Hematopoietic multipotent progenitor cell treated with erythropoietin and hydrocortisone succinate and interleukin-3 and kit ligand, for 6 days (in vitro differentiated cells): ENCODE results near the gene CELF2.

Experiments used
- DNase-seq: peaks from one replicate; pipeline ENCODE4 v3.0.0-alpha.2; 2015

Gene CELF2

DNA sequence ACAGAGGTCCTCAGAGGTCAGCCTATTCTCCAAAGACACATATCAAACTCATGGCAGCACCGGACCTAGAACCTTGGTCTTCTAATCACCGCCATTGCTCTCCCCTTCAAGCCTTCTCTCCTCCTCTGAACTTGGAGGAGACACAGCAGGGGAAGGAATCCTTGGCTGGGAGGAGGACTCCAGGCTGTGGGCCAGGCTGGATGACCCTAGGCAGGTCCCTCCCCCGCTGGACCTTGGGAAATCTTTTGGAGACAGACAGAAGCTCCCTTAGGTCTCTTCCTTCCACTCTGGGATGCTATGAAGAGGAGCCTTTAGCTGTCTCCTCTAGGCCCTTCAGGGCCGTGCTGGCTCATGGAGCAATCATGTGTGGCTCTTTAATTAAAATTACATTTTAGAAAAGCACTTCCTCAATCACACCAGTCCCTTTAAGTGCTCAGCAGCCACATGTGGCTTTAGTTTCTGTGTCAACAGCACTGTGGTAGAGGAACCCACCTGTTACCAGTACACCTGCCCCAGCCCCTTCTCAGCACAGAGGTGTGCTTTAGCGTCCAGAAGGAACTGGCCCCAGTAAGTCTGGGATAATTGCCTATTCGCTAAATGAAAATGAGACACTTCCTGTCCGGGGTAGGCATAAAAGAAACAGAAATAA lies 238.2 kb downstream of the CELF2 start:
- no peak for DNase-seq

DNA sequence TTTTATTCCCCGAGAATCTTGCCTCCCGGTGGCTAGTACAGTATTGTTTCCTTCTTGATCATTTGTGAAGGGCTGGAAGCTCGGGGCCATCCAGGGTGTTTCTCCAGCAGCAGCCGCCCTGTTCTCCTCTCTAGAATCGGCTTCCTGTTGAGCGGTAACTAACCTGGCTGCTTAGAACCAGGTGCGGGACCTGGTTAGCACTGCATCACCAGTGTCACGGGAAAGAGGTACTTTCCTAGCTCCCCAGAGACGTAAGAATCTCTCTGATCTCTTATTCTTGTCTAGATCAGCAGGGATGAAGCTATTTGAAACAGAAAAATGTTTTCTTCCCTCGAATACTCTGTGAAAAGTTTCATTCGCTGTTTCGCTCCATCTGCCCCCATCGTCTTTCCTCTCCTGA lies 239.2 kb downstream of the CELF2 start:
- DNase-seq: no peak

- DNase-seq: no peak
Observed at GRCh38 chr10:11257440-11258090, 239.9 kb downstream of the CELF2 start.

DNA sequence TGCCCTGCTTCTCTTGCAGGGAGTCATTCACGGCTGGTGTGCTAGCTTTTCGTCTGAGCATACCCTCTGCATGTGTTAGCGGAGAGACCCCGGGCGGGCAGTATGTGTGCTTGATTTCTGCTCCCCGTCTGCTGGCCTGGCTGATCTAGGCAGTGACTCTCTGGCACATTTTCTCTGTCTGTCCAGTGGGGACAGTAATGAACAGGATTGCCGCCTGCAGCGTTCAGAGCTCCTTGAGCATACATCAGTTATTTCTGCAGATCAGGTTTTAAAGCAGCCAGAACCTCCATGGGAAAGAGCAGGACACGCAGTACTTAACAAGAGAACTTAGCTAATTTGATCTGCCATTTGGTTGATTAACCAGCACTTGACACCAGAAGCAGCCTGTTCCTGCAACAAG lies 242.5 kb downstream of the CELF2 start:
- DNase-seq: no peak

DNA sequence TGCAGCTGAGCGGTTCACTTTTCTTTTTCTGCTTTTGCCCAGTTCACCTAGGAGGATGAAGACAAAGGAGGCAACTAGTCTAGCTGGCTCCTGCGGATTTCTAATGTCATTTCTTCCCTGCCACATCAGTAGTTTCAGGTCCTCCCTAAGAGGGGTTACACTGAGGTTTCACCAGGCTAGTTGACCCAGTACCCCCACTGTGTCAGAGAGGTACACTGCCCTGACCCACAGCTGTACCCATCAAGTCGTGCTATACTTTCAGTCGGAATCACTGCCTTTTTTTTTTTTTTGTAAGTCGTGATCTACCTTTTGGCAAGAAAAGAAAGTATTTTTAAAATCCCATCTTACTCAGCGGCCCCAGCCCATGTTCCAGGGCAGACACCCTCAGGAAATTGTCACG lies 243.5 kb downstream of the CELF2 start:
- no peak for DNase-seq

DNA sequence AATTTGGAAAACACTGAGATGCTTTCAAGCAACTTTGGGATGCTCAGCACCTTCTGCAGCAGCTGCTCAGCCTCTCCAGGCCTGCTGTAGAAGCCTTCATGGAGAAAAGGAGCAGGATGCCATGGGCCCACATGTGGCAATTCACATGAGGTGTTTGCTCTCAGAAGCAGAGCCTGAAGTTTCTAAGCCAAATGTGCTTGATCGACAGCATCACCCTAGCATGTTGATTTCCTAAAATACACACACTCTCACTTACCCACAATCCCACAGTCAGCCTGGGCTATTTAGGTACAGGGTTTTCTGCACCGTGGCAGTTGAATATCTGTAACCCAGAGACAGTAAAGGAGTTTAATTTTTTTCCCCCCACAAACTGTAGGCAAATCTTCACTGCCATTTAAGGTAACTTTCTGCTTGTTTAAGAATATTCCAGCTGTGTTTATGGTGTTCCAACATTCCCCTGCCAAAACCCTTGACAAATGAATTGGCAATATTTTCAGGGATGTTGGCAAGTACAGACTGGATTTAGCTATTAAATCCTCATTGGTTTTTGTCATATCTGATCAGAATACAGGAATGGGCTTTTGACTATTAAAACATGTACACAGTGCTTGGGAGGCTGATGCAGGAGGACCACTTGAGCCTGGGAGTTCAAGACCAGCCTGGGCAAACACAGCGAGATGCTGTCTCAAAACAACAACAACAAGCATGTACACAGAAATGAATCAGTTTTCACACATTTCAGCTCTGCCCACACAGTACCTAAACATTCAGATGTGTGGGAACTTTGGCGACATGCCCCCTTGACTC lies 244.2 kb downstream of the CELF2 start:
- no peak for DNase-seq

DNA sequence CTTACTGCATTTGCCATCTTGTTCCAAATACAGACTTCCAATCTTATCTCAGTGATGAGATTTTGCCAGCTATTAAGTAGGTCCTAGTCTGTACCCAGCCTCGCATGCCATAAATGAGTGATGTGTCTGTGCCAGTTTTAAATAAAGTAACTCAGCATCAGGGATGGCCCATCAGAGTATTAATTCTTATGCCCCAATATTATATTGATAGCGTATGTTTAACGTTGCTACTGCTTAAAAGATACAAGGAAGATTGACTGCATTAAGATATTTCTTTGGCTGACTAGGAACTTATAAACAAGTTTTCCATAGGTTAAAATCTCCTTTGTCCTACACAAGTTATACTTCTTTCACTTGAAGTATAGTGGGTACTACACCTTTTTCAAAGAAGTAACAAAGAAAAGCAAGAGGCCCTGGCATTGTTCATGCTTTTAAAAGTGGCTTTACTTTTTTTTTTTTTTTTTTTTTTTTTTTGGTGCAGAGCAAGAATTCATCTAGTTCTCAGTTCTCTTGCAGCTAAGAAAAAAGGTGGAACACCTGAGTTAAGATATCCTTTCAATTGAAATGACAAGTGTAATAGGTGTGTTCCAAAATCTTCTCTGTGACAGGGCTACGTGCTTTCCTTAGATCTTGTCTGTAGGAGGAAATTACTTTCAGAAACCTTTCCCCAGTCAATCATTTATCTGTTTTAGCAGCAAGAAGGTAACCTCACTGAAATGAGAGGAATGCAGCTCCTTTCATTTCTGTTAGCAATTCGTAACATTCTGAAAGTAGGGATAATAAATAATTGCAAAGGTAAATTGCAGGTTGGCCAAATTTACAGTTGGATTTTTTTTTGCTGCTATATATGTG lies 245.0 kb downstream of the CELF2 start:
- DNase-seq: no peak

DNA sequence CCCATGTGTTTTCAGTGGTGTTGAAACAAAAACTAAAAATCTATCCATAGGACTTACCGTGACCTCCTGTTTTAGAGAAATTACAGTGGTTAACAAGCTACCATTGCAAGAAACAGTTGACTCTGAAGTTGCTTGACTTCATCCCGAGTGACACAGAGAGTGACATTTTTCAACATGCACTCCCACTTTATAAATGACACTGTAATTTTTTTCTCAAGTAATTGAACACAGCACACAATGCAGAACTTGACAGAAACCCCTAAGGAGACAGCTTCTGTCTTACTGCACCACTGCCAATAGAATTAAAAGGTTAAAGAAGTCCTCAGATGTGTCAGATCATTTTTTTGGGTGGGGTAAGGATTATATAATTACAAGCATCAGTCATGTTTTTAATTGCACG lies 246.1 kb downstream of the CELF2 start:
- DNase-seq: no peak

DNA sequence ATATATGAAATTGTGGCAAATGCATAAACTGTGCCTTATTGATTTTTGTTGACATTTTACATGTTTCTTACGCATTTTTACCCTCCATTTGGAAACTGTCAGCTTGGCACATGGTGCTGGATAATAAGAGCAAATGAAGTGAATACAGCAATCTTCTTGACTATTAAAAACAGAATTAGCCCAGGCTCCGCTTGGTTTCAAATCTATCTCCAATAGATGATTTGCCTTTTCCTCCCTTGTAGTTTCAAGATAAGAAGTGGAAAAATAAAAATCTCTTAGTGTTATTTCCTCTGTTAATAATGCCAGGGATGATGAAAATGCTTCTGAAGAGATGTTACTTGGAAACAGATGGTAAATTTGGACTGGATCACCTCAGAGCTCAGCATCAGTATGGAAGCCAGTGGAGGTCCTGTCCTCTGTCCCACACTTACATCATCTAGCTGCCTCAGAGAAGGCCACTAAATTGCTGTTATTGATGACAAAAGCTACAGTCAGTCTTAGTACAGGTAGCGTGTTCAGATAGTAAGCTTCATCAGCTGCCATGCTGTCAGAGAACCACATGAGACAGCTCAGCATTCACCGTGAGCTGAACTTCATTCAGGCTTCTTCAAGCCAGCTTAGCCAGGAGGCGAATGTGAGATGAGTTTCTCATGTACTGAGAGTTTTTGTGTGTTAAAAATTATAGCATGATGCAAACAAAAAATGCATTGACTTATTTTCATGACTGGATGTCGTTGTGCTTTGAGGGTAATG lies 246.8 kb downstream of the CELF2 start:
- DNase-seq: no peak

DNA sequence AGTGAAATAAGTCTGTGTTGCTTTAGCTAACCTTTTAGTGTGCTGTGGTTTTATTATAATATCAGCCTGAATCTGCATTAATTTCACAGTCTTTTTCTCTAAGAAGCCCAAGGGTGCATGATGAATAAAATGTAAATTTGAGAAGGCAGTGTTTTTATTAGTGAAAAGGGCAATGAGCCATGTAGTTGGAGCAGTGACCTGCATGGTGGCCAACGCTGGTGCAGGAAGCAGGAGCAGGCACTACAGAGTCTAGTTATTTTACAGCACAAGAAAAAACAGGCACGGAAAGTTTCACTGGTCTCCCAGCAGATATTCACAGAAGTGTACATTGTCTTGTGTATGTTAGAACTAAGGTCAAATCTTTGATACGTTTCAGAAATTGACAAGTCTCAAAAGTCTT lies 247.8 kb downstream of the CELF2 start:
- no peak for DNase-seq

DNA sequence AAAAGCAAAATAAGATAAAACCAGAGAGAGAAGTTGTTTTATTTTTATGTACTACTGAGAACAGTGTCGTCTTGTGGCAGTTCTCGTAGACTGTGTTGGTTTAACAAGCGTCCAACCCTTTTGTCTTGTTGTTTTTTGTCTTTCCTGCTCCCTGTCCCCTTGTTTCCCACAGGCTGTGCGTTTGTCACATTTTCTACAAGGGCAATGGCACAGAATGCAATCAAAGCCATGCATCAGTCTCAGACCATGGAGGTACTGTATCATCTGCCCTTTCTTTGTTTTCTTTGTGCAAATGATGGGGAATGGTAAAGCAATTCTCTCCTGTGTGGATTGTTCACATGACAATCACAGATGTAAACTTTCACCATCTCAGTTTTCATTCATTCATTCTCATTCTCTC lies 248.8 kb downstream of the CELF2 start:
- no peak for DNase-seq

- DNase-seq: peak; percentile 81
Observed at GRCh38 chr10:11270135-11270857, 252.6 kb downstream of the CELF2 start.

DNA sequence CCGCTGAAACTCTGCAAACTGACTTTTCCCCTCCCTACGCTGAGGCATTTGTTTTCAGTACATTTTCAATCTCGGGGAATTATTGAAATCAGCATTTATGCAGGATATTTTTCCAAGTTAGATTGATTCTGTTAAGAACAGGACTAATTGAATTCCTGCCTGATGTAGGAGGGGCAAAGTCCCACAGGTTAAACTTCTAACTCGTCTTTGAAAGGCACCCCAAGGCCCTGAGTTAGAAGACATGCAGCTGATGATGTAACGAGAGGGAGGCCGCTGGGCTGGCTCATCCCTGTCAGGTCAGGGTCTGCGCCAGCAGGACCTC lies 253.1 kb downstream of the CELF2 start:
- no peak for DNase-seq

DNA sequence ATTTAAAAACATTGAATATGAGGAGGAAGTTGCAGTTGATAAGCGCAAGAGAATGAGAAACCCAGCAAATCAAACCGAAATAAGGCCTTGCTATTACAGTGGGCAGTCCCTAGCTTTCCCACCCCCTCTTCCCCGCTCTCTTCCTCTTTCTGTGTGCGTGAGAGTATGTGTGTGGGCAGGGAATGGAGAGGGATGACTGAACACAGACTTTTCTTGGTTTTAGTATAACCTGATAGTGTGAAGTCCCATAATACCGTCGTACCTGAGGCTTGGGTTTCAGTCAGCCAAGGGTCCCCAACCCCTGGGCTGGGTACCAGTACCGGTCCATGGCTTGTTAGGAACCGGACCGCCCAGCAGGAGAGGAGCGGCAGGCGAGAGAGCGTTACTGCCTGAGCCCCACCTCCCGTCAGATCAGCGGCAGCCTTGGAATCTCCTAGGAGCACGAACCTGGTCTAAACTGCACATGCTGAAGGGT lies 255.3 kb downstream of the CELF2 start:
- no peak for DNase-seq

GRCh38 chr10:11274452-11274851 lies 256.8 kb downstream of the CELF2 start:
- no peak for DNase-seq

DNA sequence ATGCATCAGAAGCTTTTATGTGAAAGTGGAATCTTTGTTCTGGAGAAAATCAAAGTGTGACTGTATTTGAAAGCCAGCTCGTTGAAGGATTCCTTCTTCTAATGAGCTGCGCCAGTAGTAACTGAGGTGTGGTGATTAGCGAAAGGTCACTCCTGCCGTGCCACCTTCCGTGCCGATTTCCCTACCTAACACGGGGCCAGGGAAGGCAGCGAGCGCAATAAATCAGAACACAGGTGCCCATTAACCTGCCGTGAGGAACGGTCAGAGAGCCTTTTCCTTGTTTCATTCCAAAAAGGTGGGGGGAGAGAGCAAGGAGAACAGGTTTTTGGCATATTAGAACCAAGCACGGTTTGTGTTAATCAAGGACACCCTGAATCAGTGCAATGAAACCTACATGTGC lies 258.0 kb downstream of the CELF2 start:
- DNase-seq: no peak

DNA sequence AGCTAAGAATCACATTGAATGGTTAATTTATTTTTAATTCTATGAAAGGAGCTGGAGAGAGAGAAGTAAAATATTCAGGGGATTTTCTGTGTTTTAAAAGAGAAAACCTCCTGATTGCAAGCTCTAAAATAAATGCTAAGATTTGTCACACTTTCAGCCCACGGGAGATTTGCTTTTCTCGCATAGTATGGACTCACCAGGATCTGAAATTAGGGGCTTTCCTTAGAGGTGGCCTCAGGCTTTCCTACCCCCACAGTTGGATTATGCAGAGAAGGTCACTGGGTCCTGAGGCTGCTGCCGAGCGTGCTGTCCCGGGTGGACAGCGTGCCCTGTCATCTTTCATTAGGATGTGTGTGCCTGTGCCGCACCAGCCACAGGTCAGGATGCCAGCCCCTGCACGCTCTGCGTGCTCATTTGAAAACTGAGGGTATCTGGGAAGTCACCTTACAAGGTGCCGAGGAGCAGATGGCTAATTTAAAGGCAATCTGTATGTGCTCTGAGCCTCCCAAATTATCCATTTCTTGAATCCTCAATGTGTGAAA lies 258.8 kb downstream of the CELF2 start:
- no peak for DNase-seq

- DNase-seq: no peak
Observed at GRCh38 chr10:11279314-11279713, 261.6 kb downstream of the CELF2 start.

DNA sequence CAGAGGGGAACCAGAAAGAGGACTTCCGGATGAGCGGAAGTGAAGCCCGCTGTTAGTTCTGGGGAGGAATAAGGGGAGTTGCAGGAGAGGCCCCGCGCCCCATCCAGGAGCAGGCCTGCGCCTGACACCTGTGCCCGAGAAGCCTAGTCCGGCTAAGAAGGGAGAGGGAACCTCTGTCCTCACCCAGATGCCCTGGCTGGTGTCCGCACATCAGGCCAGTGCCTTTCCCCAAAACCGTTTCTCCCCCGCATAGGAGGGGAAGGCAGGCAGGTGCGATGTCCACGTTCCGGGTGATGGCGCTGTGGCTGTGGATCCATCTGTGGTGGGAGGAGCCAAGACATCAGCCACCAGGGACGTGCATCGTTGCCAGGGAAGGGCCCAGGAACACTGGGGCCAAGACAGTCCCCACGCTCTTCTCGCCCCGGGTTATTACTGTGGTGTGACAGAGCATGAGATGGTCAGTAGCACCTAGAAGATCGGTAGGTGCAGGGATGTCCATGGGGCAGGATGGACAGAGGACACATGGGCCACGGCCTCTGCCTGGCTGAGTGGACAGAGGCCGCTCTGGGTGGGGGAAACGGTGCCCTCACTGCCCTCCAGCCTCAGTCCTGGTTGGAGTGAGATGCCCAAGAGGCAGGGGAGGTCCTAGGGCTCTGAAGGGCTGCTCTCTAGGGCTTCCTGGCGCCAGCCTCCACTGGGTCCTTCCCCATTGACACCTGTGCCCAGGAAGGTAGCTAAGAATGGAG lies 262.7 kb downstream of the CELF2 start:
- DNase-seq: no peak

GRCh38 chr10:11282156-11282555 lies 264.5 kb downstream of the CELF2 start:
- DNase-seq: no peak

DNA sequence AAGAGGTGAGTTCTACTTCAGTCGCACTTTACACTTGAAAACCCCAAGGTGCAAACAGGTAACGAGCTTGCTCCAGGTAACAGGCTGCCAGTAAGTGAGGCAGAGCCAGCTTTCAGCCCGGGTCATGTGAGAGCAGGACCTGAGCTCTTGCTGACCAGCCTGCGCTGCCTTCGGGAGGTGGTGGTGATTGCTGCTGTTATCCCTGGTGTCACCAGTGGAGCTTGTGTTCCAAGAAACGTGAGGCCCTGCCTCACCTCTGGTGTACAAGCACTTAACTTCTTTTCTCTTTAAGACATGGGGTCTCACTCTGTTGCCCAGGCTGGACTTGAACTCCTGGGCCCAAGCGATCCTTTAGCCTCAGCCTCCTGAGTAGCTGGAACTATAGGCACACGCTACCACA lies 265.0 kb downstream of the CELF2 start:
- no peak for DNase-seq
